Lung (tissue), 12 donors: ENCODE results near the gene PBX3. TPM values are rescaled to one million over a fixed set of nuclear protein-coding genes. Genes with fewer than 3 reads are reported as not detected.

Experiments
- ATAC-seq: fragments of 200-7000 bp; cut with Tn5 transposase; one replicate; pipeline ENCODE4 v1.9.1; 2020; ENCODE audit warnings: moderate number of reproducible peaks; ENCODE audit not compliant: insufficient read depth, low FRiP score
- DNase-seq, 3 donors: peaks; one replicate each; pipeline ENCODE4 v3.0.0-alpha.2; 2013 to 2017
- H3K27ac ChIP-seq, 2 donors: one replicate each; pipeline ENCODE4 v1.5.1; 2013; ENCODE audit warnings: mild to moderate bottlenecking in 2 of 2, moderate library complexity in 2 of 2, control low read depth in 1 of 2, inconsistent platforms in 1 of 2, low read depth in 1 of 2, low read length in 1 of 2
- H3K27me3 ChIP-seq, 3 donors: one replicate each; pipeline ENCODE4 v1.5.1; 2013; ENCODE audit warnings: low read length in 2 of 3; ENCODE audit not compliant: control insufficient read depth in 3 of 3, insufficient read depth in 3 of 3
- H3K36me3 ChIP-seq, 4 donors: one replicate each; pipeline ENCODE4 v1.5.1; 2013; ENCODE audit warnings: low read length in 4 of 4, mild to moderate bottlenecking in 1 of 4, moderate library complexity in 1 of 4; ENCODE audit not compliant: control insufficient read depth in 4 of 4, insufficient read depth in 4 of 4
- H3K4me1 ChIP-seq, 5 donors: one replicate each; pipeline ENCODE4 v1.5.1; 2013; ENCODE audit warnings: low read length in 5 of 5, mild to moderate bottlenecking in 2 of 5, moderate library complexity in 1 of 5; ENCODE audit not compliant: control insufficient read depth in 5 of 5, insufficient read depth in 5 of 5
- H3K4me3 ChIP-seq: one replicate; pipeline ENCODE4 v1.5.1; 2013; ENCODE audit warnings: mild to moderate bottlenecking, control low read depth, moderate library complexity
- H3K9ac ChIP-seq, 2 donors: one replicate each; pipeline ENCODE4 v1.5.1; 2013; ENCODE audit warnings: low read length in 2 of 2, control low read depth in 1 of 2; ENCODE audit not compliant: insufficient read depth in 1 of 2
- H3K9me3 ChIP-seq, 4 donors: one replicate each; pipeline ENCODE4 v1.5.1; 2013; ENCODE audit warnings: low read length in 3 of 4, mild to moderate bottlenecking in 1 of 4, moderate library complexity in 1 of 4; ENCODE audit not compliant: control insufficient read depth in 4 of 4, insufficient read depth in 3 of 4
- WGBS, 2 donors: extraction: QIAGEN DNeasy Blood & Tissue Kit; methylation state at CpG; one replicate each; pipeline ENCODE4 v1.1.7; 2013; 5-methylcytosine and 5-hydroxymethylcytosine counted together
- polyA plus RNA-seq, 2 donors: library from polyadenylated mRNA; stranded (reverse); fragments of 200-250 nt; gene quantifications; one replicate each; pipeline ENCODE4 v1.2.1, GENCODE V29; 2013
- total RNA-seq, 2 donors: library from RNA; depleted of rRNA in 1 of 2; stranded (reverse); fragments of >200 nt in 1 of 2; gene quantifications; one replicate each; pipeline ENCODE4 v1.2.1, GENCODE V29; 2014 to 2021
- TF ChIP-seq, protein P1 (sequence below): IDR thresholded peaks from 2 replicates; pipeline ENCODE4 v1.5.1; 2012; ENCODE audit warnings: mild to moderate bottlenecking; ENCODE audit errors: control extremely low read depth, extremely low read depth
- donor health status: control.
- donor health status: control.
- donor health status: Bipolar disorder and iron deficiency.
- donor health status: healthy.
- donor health status: DM: yes; HTN: yes; CAD: no.

PBX3 gene
- total and polyA plus RNA-seq, 4 donors = 8.6 to 60.4 (median 26.4) TPM

GRCh38 chr9:126001581-126002225 is 254.5 kb downstream of the PBX3 start:
- ATAC-seq (no peak), DNase-seq (no peak)
- no peak overlapping the region for H3K4me3 ChIP-seq
- H3K4me1 ChIP-seq = peaks cover 0 to 3% (median 0%) of the 10 kb centered on the region in 5 donors
- WGBS, 2 donors = 86% methylated on average over 24 of the region's 24 CpGs
- H3K27me3 ChIP-seq = no peaks in the 10 kb centered on the region
- H3K9ac ChIP-seq = no peak overlapping the region
- TF ChIP-seq, protein P1, sequence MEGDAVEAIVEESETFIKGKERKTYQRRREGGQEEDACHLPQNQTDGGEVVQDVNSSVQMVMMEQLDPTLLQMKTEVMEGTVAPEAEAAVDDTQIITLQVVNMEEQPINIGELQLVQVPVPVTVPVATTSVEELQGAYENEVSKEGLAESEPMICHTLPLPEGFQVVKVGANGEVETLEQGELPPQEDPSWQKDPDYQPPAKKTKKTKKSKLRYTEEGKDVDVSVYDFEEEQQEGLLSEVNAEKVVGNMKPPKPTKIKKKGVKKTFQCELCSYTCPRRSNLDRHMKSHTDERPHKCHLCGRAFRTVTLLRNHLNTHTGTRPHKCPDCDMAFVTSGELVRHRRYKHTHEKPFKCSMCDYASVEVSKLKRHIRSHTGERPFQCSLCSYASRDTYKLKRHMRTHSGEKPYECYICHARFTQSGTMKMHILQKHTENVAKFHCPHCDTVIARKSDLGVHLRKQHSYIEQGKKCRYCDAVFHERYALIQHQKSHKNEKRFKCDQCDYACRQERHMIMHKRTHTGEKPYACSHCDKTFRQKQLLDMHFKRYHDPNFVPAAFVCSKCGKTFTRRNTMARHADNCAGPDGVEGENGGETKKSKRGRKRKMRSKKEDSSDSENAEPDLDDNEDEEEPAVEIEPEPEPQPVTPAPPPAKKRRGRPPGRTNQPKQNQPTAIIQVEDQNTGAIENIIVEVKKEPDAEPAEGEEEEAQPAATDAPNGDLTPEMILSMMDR = no peak
- peaks cover 0 to 3% (median 0%) of the 10 kb centered on the region in 4 donors for H3K9me3 ChIP-seq
- no peak overlapping the region for H3K27ac ChIP-seq
- no peaks in the 10 kb centered on the region for H3K36me3 ChIP-seq

DNA sequence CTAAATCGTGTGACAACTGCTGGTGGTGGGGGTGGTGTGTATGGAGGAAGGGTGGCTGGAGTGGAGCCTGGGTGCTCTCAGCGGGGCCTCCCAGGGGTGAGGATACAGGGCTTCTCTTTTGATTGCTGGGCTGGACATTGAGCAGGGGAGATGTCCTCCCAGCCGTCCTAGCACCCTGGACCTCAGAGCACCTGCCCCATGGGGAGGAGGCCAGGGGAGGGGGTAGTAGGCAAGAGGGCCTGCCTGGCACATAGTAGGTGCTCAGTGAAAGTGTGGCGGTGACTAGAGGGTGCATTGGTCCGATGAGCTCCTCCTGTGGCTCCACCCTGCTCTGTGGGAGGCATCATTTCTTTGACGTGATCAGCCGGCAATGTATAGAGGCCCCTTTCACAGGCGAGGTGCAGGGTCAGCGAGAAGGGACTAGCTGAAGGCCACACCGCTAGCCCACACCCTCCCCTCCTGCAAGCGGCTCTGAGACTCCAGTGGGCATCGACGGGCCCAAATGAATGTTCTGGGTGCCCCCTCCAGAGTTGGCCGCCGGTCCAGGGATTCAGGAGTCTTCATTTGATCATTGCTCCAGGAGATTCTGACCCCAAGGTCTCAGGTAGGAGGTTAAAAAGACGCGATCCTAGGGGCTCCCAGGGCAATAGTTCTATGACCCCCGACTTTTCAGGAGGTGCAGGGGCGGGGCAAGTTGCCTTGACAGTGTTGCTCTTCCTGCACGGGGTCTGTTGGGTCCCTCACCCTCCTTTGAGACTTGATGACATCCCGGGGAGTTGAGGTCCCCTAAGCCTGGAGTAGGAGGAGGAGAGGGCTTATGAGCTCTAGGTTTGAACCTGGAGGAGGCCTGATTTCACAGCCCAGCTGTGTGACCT is 255.5 kb downstream of the PBX3 start:
- 91 to 93% methylated on average over 21 of the region's 21 CpGs for WGBS, 2 donors
- DNase-seq (no peak), ATAC-seq (no peak)
- Histone ChIP-seq H3K9ac (no peak overlapping the region), H3K27me3 (no peaks in the 10 kb centered on the region), H3K4me3 (no peak overlapping the region), H3K4me1 (peaks cover 0 to under 1% (median 0%) of the 10 kb centered on the region in 5 donors), H3K36me3 (no peaks in the 10 kb centered on the region), H3K27ac (no peak overlapping the region), H3K9me3 (peaks cover 0 to 13% (median 0%) of the 10 kb centered on the region in 4 donors)
- TF ChIP-seq, protein P1 = no peak

DNA sequence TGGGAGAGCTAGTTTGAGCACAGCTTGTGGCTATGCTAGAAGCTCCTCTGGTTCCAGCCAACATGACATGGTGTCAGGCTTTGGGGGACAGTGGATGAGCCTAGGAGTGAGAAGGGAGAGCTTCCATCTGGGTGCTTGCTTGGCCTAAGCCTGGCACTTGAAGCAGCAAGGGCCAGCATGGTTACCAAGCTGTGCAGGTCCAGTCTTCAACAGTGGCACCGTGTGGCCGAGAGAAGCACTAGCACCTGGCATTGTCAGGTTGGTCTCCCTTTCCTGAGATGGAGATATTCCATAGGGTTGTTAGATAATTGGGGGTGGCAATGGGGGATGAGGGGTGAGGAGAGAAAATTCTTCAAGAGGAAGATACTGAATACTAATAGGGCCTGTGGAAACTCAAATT is 261.9 kb downstream of the PBX3 start:
- TF ChIP-seq, protein P1 = no peak
- H3K27me3 ChIP-seq = no peaks in the 10 kb centered on the region
- WGBS, 2 donors = 91 to 98% methylated on average over 2 of the region's 2 CpGs
- no peak overlapping the region for H3K27ac ChIP-seq
- ATAC-seq (no peak), DNase-seq (no peak)
- peaks cover 0 to 27% (median 5%) of the 10 kb centered on the region in 4 donors for H3K9me3 ChIP-seq
- no peak overlapping the region for H3K9ac ChIP-seq
- no peaks in the 10 kb centered on the region for H3K4me1 ChIP-seq
- no peaks in the 10 kb centered on the region for H3K36me3 ChIP-seq
- no peak overlapping the region for H3K4me3 ChIP-seq
